ENCODE results near the gene GSTO1.

Gene GSTO1

DNA sequence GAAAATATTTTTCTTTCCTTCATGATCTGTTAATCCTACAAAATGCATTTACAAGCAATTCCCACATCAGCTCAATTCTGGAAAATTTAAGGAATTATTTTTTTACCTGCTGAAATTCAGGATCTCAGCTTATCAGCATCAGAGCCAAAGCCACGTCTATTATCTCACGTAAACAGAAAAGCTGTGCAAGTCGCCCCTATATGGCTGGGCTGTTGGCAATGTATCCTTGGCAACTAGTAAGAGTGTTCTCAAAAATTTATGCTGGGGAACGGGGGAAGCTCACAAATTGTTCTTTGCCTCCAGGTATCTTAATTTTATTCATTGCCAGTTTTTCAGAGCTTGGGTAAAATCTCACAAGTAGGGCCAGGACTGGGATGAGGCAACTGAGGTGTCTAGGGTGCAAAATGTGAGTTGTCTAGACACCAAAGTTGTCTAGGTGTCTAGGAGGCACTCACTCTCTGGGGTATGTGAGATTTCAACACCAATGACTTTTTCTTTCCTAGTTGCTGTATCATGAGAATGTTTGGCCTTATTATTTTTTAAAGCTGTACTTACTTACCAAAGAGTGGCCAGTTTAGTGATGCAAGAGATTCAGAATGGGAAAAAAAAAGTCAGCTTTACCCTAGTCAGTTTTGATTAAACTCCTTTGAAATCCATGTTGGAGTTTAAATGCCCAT, 19.3 kb downstream of the GSTO1 start:
- in situ Hi-C loops (cut with MboI; ENCODE audit: low sequenced_read_pairs): no loop called here

DNA sequence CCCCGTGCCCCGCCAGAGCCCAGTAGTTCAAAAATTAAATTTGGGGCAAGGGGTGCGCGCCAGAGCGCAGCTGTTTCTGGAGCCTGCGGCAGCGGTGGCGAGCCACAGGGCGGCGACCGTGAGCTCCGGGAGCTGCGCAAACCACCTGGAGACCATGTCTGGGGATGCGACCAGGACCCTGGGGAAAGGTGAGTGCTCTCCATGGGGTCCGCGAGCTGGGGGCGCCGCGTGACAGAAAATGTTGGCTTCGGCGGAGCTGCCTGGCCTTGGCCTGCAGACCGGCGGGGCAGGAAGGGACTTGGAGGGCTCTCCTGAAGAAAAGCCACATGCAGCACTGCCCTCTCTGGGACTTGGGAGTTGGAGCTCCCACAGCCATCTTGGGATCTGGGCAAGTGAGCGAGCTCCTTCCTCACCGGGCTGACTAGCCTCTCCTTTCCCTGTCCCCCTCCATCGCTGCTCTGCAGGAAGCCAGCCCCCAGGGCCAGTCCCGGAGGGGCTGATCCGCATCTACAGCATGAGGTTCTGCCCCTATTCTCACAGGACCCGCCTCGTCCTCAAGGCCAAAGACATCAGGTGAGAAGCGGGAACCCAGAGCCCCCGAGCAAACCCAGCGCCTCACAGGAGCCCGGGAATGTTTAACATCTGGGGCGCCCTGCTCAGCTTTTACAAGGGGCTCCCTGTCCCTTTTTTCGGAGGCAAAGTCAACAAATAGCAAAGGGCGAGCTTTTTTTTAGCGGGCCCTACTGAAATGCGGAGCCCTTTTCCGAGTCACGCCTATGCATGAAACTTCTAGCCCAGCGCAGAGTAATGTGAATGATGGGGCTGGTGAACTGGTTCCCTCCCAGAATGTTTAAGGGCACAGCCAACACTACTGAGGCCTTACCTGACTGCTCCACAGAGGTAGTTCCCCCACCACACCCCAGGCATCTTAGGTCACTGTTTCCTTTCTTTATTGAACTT, 20.4 kb downstream of the GSTO1 start:
- in situ Hi-C loops (cut with MboI; ENCODE audit: low sequenced_read_pairs): no loop called here

DNA sequence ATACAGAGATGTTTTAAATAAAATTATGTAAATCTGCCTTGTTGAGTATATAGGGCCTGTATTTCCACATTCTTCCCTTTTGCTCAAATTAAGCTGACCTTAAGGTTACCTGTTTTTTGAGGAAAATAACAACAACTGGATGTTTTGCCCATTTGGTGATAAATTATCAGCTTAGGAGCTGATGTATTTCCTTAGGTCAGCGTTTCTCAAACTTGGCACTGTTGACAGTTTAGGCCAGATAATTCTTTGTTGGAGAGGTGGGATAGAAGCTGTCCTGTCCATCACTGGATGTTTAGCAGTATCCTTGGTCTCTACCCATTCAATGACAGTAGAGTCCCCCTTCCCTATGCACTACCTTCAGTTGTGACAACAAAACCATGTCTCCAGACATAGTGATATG, 21.5 kb downstream of the GSTO1 start:
- in situ Hi-C loops (cut with MboI; ENCODE audit: low sequenced_read_pairs): no loop called here

DNA sequence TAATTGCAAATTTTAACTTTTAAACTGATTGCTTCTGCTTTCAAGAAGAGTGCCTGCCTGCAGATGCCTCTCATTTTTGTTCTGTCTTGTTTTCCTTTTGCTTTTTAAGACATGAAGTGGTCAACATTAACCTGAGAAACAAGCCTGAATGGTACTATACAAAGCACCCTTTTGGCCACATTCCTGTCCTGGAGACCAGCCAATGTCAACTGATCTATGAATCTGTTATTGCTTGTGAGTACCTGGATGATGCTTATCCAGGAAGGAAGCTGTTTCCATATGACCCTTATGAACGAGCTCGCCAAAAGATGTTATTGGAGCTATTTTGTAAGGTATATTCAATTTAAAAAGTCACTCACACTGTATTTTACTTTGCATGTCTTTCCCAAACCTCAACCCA, 23.1 kb downstream of the GSTO1 start:
- in situ Hi-C loops (cut with MboI; ENCODE audit: low sequenced_read_pairs): no loop called here

DNA sequence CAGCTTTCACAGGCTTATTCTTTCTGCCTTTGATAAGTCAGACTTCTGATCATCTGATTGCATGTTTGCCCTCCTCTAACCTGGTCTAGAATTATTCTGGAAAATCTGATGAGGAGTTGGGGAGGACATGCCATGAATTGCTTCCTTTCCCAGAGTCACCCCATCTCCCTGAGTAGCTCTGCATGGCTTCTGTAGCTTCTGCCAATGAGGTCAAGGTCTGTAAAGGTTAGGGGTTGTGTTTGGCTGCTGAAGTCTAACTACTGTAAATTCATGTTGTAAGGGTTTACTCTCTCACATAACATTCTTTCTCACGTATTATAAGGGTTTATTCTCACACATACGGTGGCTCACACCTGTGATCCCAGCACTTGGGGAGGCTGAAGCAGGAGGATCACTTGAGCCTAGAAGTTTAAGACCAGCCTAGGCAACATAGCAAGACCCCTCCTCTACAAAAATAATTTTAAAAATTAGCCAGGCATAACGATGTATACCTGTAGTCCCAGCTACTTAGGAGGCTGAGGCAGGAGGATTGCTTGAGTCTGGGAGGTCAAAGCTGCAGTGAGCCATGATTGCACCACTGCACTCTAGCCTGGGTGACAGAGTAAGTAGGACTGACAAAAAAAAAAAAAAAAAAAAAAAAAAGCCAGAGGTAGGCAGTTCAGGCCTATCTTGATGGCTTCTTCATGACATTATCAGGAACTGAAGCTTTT, 25.0 kb downstream of the GSTO1 start:
- in situ Hi-C loops (cut with MboI; ENCODE audit: low sequenced_read_pairs): no loop called here

DNA sequence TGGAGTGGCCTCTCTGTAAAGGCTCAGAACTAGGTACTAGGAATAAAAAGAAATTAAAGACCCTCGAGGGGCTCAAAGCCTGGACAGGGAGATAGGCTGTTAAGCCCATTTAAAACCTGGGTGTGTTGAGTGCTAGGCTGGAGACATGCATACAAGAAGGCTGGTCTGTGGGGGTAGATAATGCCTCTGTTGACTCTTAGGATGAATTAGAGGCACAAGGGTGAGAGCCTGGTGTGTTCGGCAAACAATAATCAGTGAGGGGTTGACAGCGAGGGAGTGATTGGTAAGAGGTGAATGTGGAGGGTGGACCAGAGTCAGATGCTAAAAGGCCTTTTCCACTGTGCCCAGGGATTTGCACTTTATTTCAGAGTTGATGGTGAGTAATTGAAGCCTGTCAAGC, 27.0 kb downstream of the GSTO1 start:
- in situ Hi-C loops (cut with MboI; ENCODE audit: low sequenced_read_pairs): no loop called here

DNA sequence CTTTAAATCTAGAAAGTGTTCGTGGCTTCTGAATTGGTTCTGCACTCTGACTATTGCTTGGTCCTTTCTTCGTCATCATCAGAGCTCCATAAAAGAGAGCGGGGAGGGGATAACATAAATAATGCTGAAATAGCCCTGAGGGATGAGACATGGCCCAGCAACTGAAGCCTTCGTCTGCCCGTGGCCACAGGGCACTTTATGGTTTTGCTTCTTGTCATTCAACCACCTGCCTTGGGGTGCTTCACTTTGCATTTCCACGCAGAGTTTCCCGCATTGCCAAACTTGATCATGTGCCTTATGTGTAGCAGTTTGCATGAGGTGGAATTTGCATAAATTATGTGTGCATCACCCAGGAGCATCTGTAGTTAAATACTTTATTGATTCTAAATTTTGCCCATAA, 30.2 kb downstream of the GSTO1 start:
- in situ Hi-C loops (cut with MboI; ENCODE audit: low sequenced_read_pairs): no loop called here

DNA sequence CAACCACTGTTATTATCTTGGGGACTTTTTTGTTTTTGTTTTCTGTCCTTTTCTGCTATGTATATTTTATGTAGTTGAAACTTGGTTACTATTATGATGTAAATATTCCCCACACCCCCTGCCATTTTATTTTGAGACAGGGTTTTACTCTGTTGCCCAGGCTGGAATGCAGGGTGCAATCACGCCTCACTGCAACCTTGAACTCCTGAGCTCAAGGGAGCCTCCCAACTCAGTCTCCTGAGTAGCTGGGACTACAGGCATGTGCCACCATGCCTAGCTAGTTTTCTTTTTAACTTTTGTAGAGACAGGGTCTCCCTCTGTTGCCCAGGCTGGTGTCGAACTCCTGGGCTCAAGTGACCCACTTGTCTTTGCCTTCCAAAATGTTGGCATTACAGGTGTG, 32.2 kb downstream of the GSTO1 start:
- in situ Hi-C loops (cut with MboI; ENCODE audit: low sequenced_read_pairs): no loop called here

DNA sequence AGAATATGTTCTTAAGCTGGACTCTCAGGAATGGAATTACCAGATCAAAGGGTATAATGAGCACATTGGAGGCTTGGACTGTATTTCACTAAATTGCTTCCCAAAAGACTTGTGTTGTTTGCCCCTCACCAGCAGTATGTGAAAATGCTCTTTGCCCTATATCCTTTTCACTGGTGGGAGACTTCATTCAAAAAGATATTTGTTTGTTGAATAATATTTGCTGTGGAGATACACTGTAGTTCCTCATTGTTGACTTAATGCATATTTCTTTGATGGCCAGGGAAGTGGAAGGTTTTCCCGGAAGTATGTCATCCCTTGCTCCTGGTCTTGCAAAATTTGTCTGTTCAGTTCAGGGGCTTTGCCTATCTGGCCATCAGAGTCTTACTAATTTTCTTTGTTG, 33.7 kb downstream of the GSTO1 start:
- in situ Hi-C loops (cut with MboI; ENCODE audit: low sequenced_read_pairs): no loop called here

DNA sequence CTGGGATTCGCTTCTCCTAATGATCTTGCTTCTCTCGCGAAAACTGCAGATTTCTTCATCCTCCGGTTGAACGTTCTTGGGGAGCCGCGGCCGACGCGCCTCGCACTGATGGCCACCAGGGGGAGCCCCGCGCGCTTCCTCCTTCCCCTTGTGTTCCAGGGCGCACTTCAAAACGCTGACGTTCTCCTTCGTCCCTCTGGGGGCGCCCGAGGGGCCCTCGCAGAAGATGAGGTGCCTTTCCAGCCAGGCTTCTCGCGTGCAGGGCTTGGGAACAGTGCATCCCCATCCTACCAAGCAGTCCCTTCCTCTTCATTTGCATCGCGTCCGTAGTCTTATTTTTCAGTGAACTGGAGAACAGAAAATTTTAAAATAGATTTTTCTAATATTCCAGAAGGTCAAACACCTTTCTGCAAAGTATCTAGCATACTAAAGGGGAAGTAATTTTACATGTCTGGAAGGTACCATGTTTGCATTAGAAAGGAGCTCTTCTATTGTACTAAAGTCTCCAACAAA, 36.8 kb downstream of the GSTO1 start:
- in situ Hi-C loops (cut with MboI; ENCODE audit: low sequenced_read_pairs): loop anchor here (5.0 kb wide), 1 partner anchor 61 kb away; the partner anchor contains the start of gene CFAP58

DNA sequence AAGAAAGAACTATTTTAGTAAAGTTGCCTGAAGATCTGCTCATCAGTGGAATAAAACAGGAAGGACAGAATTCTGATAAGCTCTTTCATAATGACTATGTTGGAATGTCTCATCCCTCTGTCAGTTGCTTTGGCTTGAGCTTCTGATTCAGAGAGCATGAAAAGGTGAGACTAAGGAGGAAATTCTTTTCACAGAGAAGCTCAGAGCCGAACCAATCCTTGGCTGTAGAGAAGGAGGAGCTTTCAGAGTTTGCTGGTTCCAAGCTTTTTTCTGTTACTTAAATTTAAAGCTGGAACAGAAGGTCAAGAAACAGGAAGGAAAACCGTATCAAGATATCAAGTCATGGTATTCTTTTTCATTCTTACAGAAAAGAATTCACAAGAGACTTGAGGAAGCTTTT, 38.3 kb downstream of the GSTO1 start:
- in situ Hi-C loops (cut with MboI; ENCODE audit: low sequenced_read_pairs): loop anchor here (5.0 kb wide), 1 partner anchor 59 kb away; the partner anchor contains the start of gene CFAP58

DNA sequence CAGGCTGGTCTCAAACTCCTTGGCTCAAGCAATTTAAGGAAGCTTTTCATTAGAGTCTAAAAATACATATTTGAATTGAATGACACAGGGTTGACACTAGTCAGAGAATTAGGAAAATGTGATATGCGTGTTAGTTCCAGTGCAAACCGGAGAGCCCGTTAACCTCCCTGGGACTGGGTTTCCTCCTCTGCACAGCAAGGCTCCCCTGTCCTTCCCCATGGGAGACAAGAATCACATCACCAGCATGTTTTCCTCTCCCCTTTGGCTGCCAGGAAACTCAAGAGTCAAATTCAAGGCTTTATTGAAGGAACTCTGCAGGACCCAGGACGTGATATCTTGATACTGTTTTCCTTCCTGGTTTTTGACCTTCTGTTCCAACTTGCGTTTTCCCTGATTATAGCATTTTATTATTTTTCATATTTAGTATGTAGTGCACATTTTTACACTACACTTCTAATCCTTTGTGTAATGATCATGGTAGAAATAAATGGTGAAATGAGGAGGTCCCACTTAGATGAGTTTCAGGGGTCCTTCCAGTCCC, 39.2 kb downstream of the GSTO1 start:
- in situ Hi-C loops (cut with MboI; ENCODE audit: low sequenced_read_pairs): loop anchor here (5.0 kb wide), 1 partner anchor 58 kb away; the partner anchor contains the start of gene CFAP58

DNA sequence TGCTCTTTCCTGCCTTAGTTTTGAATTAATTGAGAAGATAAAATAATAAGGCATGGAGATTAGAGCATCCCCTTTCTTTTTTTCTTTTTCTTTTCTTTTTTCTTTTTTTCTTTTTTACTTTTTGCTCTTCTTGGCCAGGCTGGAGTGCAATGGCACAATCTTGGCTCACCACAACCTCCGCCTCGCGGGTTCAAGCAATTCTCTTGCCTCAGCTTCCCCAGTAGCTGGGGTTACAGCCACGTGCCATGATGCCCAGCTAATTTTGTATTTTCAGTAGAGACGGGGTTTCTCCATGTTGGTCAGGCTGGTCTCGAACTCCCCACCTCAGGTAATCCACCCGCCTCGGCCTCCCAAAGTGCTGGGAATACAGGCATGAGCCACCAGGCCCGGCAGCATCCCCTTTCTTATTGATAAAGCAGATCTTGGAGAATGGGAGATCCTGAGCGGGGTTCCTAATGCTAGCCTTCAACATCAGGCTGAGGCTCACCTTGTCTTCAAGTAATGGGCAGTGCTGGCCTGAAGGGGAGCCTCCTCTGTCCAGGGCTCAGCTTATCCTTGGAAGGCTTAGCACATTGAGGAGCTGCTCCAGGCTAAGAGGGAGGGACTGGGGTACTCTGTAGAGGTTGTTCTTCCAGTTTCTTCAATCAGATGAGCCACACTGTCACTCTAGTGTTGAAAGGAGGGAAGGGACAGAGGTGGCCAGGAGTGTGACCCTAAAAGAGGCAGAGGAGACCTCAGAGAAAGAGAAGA, 42.2 kb downstream of the GSTO1 start:
- in situ Hi-C loops (cut with MboI; ENCODE audit: low sequenced_read_pairs): no loop called here

DNA sequence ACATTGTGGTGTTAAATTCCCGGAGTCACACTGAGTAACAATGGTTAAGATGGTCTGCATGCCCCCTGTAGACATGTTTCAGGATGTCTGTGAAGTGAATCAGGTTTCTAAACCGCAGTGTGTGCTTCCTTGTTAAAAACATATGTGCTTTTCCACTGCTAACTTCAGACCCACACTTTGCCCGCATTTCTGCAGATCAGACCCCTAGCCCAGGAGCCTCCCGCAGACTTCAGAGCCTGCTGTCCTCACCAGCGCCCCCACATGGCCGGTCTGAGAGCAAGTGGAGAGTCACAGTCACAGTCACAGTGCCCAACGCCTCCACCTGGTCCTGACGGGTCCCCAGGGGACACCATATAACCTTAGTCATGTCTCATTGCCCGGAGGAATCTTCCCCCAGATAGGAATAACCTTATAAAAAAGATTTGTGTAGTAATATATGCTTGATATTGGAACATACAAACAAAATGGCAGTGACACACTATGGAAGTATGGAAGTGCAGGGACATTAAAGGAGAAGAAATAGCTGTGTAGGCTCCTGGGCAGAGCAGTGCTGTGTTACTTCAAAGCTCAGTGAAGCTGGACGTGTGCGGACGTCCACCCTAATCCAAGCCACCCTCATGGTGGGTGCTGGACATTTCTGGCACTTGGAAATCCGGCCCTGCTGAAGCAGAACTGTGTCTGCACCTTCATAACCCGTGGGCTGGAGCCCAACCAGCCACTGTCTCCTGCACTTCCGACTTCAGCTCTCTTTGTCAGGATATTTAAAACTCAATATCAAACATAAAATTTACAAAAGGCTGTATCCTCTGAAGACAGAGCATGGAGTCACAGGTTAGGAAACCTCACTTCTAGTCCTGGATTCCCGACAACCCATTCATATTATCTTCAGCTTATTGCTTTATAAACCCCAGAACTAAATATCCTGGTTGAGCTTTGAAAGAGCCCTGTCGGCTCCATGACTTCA, 43.3 kb downstream of the GSTO1 start:
- in situ Hi-C loops (cut with MboI; ENCODE audit: low sequenced_read_pairs): no loop called here

DNA sequence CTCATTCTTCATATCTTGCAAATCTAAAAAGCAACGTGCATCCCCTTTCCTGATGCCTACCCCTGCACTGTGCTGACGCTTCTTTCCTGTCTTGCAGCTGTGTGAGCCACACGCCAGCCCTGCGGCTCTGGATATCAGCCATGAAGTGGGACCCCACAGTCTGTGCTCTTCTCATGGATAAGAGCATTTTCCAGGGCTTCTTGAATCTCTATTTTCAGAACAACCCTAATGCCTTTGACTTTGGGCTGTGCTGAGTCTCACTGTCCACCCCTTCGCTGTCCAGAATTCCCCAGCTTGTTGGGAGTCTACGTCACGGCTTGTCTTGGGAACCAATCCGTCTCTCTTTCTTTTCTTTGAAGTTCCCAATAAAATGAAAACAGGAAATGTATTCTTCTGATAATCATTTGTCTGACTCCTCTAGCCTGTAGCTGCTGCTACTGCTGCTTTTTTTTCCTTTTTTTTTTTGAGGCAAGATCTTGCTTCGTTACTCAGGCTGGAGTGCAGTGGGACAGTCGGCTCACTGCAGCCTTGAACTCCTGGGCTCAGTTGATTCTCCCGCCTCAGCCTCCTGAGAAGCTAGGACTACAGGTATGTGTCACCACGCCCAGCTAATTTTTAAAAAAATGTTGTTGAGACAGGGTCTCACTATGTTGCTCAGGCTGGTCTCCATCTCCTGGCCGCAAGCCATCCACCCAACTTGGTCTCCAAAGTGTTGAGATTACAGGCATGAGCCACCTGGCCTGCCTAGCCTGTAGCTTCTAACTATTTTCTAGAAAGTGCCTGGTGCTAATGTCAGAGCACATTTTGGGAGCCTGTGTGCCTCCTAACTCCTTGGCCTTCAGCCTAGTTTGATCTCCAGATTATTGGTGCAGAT, 44.6 kb downstream of the GSTO1 start:
- in situ Hi-C loops (cut with MboI; ENCODE audit: low sequenced_read_pairs): no loop called here

DNA sequence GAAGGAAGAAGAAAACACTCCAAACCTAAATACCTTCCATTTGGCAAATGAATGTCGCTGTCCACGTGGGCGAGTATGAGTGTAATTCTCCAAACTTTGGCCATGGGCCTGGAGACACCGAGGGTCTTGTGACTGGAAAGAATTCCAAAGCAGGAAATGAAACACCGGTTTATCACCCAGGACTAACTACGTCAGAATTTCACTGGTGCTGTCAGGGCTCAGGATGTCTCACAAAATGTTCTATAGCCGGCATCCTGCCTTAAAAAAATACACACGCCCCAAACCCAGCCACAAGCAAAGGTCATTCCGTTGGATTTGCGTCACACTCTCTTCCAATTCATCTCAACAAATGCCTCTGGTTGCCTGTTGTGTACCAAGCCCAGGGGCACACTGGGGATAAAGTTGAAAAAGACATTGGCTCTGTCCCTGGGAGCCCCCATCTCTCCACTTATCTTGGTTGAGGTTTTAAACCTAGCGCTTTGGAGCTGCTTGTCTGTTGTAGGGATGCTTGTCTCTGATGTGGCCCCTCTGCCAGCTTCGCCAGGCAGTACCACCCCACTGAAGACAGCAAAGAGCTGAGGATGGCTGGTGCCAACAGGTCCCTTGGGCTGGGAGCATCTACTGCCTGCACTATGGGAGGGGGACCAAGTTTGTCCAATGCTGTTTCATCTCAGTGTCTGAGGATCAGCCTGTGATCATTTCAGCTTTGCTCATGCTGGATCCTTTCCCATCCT, 45.5 kb downstream of the GSTO1 start:
- in situ Hi-C loops (cut with MboI; ENCODE audit: low sequenced_read_pairs): no loop called here

DNA sequence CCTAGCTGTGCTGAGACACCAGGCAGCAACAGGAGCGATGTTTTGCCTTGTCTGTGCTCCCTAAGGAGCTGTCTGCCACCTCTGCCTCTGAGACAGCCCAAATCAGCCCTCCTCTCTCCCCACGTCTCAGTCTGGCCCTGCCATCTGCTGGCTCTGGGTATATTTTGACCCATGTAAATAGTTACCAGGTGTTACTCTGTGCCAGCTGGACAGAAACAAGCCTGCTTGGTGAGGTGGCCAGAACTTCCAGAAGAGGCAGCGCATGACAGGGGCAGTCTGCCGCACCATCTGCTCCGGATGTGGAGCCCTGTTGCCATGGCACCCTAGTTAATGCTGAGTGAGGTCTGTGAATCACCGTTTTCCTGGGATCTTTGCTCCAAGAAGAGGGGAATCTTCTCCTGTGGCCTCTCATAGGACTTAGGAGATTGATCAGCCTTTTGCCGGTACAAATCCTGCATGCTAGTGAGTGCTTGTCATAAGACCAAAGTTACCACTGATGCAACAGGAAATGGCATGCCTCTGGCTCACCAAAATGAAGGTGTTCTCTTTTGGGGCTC, 46.1 kb downstream of the GSTO1 start:
- in situ Hi-C loops (cut with MboI; ENCODE audit: low sequenced_read_pairs): no loop called here
